GM23338 (cell line): ENCODE measurements around the gene MAPK6. TPM values are rescaled to one million over a fixed set of nuclear protein-coding genes. Genes with fewer than 3 reads are reported as not detected.

Source experiments
- ATAC-seq: fragments of 200-7000 bp; cut with Tn5 transposase; 3 replicates; pipeline ENCODE4 v1.9.1; 2020
- DNase-seq: peaks from one replicate; pipeline ENCODE4 v3.0.0-alpha.2; 2015; ENCODE audit warnings: low spot score
- H2AFZ ChIP-seq: fragments of 200-600 bp; sonication (generic); 2 replicates; pipeline ENCODE4 v1.8.0; 2016; ENCODE audit warnings: antibody characterized with exemption, mild to moderate bottlenecking, moderate library complexity
- H3F3A ChIP-seq: fragments of 200-600 bp; sonication (generic); replicated peaks from 2 replicates; pipeline ENCODE4 v1.8.0; 2017; ENCODE audit warnings: antibody characterized with exemption, mixed run types, low read depth
- H3K27ac ChIP-seq: fragments of 200-600 bp; sonication (generic); 2 replicates; pipeline ENCODE4 v1.6.1; 2016; ENCODE audit warnings: low read depth
- H3K27me3 ChIP-seq: fragments of 200-600 bp; sonication (generic); 2 replicates; pipeline ENCODE4 v1.8.0; 2016; ENCODE audit warnings: mild to moderate bottlenecking, mixed run types, moderate library complexity; ENCODE audit not compliant: insufficient read depth
- H3K36me3 ChIP-seq: fragments of 200-600 bp; sonication (generic); 2 replicates; pipeline ENCODE4 v1.8.0; 2016; ENCODE audit warnings: mild to moderate bottlenecking; ENCODE audit not compliant: insufficient read depth
- H3K4me1 ChIP-seq: fragments of 200-600 bp; sonication (generic); 2 replicates; pipeline ENCODE4 v1.8.0; 2016; ENCODE audit warnings: mild to moderate bottlenecking, moderate library complexity; ENCODE audit not compliant: insufficient read depth
- H3K4me2 ChIP-seq: fragments of 200-600 bp; sonication (generic); 2 replicates; pipeline ENCODE4 v1.7.1; 2017; ENCODE audit warnings: mixed run types
- H3K4me3 ChIP-seq: fragments of 200-600 bp; sonication (generic); 2 replicates; pipeline ENCODE4 v1.6.1; 2016; ENCODE audit warnings: mixed run types
- H3K79me2 ChIP-seq: fragments of 200-600 bp; sonication (generic); replicated peaks from 2 replicates; pipeline ENCODE4 v1.8.0; 2017; ENCODE audit warnings: mild to moderate bottlenecking; ENCODE audit not compliant: insufficient read depth
- H3K9me2 ChIP-seq: fragments of 200-600 bp; sonication (generic); 2 replicates; pipeline ENCODE4 v1.8.0; 2017; ENCODE audit not compliant: insufficient read depth
- H4K20me1 ChIP-seq: fragments of 200-600 bp; sonication (generic); replicated peaks from 2 replicates; pipeline ENCODE4 v1.8.0; 2017; ENCODE audit warnings: mild to moderate bottlenecking; ENCODE audit not compliant: insufficient read depth
- H3K27ac Mint-ChIP-seq: 2 replicates; pipeline ENCODE4 v1.8.0; 2020; ENCODE audit warnings: inconsistent platforms, mild to moderate bottlenecking, moderate library complexity, mixed read lengths
- H3K27me3 Mint-ChIP-seq: 3 replicates; pipeline ENCODE4 v1.8.0; 2022; ENCODE audit warnings: low read depth, mild to moderate bottlenecking, moderate library complexity, mixed read lengths, inconsistent platforms; ENCODE audit not compliant: insufficient read depth, poor library complexity
- H3K36me3 Mint-ChIP-seq: 3 replicates; pipeline ENCODE4 v1.8.0; 2021; ENCODE audit warnings: low read depth, mild to moderate bottlenecking, inconsistent platforms, moderate library complexity, mixed read lengths
- H3K4me1 Mint-ChIP-seq: 3 replicates; pipeline ENCODE4 v1.8.0; 2020; ENCODE audit warnings: mild to moderate bottlenecking, inconsistent platforms, mixed read lengths
- H3K4me3 Mint-ChIP-seq: 3 replicates; pipeline ENCODE4 v1.8.0; 2021; ENCODE audit warnings: moderate library complexity, mild to moderate bottlenecking, inconsistent platforms, mixed read lengths
- H3K9me3 Mint-ChIP-seq: 3 replicates; pipeline ENCODE4 v1.8.0; 2020; ENCODE audit warnings: moderate library complexity, mild to moderate bottlenecking, inconsistent platforms, mixed read lengths
- CREB1 ChIP-seq: fragments of 250-450 bp; sonication (Bioruptor Pico); IDR thresholded peaks from 2 replicates; pipeline ENCODE4 v1.5.0; 2020; ENCODE audit warnings: low read depth, mild to moderate bottlenecking, moderate library complexity
- EZH2 ChIP-seq: fragments of 200-600 bp; sonication (generic); IDR thresholded peaks from one replicate; pipeline ENCODE4 v1.8.0; 2017; ENCODE audit warnings: antibody characterized with exemption, mild to moderate bottlenecking, low read depth; ENCODE audit not compliant: unreplicated experiment
- EZH2phosphoT487 ChIP-seq: fragments of 200-600 bp; sonication (generic); IDR thresholded peaks from one replicate; pipeline ENCODE4 v1.8.1; 2018; ENCODE audit warnings: antibody characterized with exemption; ENCODE audit not compliant: unreplicated experiment
- JUNB ChIP-seq: IDR thresholded peaks from one replicate; pipeline ENCODE4 v1.6.1; 2016; ENCODE audit warnings: antibody characterized with exemption; ENCODE audit not compliant: unreplicated experiment
- NANOG ChIP-seq: IDR thresholded peaks from 2 replicates; pipeline ENCODE4 v1.6.1; 2016; ENCODE audit warnings: antibody characterized with exemption, borderline replicate concordance
- POLR2AphosphoS5 ChIP-seq: IDR thresholded peaks from 2 replicates; pipeline ENCODE4 v1.6.1; 2016; ENCODE audit warnings: antibody characterized with exemption, low read depth
- STAT1 ChIP-seq: IDR thresholded peaks from one replicate; pipeline ENCODE4 v1.6.1; 2016; ENCODE audit warnings: antibody characterized with exemption; ENCODE audit not compliant: unreplicated experiment
- ZNF114 ChIP-seq: fragments of 250-450 bp; sonication (Bioruptor Pico); IDR thresholded peaks from 2 replicates; pipeline ENCODE4 v1.5.0; 2020; ENCODE audit warnings: mild to moderate bottlenecking, moderate library complexity
- ZNF331 ChIP-seq: fragments of 250-450 bp; sonication (Bioruptor Pico); IDR thresholded peaks from 2 replicates; pipeline ENCODE4 v1.5.0; 2020; ENCODE audit warnings: low read depth, mild to moderate bottlenecking, moderate library complexity
- polyA plus RNA-seq: library from polyadenylated mRNA; unstranded; fragments of >200 nt; fragmentation: Nextera tagmentation; extraction: Ambion mirVana; gene quantifications from 2 replicates; pipeline ENCODE4 v1.2.1, GENCODE V29; 2016
- total RNA-seq: library from RNA; depleted of rRNA; stranded (reverse); fragments of >200 nt; shearing (Covaris generic); gene quantifications from 2 replicates; pipeline ENCODE4 v1.2.3, GENCODE V29; 2014
- TF ChIP-seq, protein P1 (sequence below): fragments of 250-450 bp; sonication (Bioruptor Pico); IDR thresholded peaks from 2 replicates; pipeline ENCODE4 v1.5.0; 2020; ENCODE audit warnings: mild to moderate bottlenecking, moderate library complexity
- TF ChIP-seq, protein P2 (sequence below): IDR thresholded peaks from 2 replicates; pipeline ENCODE4 v1.6.1; 2016; ENCODE audit warnings: antibody characterized with exemption
- TF ChIP-seq, protein P3 (sequence below): IDR thresholded peaks from one replicate; pipeline ENCODE4 v1.6.1; 2018; ENCODE audit warnings: antibody characterized with exemption; ENCODE audit not compliant: unreplicated experiment
- TF ChIP-seq, protein P4 (sequence below), 2 experiments: fragments of 200-600 bp in 1 of 2; sonication (generic) in 1 of 2; conservative IDR thresholded peaks; 2 replicates each; pipeline versions ENCODE4 v1.5.1 to v1.6.1; 2016 to 2017; ENCODE audit warnings: antibody characterized with exemption in 2 of 2, low read depth in 2 of 2, mild to moderate bottlenecking in 2 of 2, moderate library complexity in 1 of 2

MAPK6 gene
- total and polyA plus RNA-seq, 2 experiments from 2014 or later, result 40.9 to 92.3 TPM

DNA sequence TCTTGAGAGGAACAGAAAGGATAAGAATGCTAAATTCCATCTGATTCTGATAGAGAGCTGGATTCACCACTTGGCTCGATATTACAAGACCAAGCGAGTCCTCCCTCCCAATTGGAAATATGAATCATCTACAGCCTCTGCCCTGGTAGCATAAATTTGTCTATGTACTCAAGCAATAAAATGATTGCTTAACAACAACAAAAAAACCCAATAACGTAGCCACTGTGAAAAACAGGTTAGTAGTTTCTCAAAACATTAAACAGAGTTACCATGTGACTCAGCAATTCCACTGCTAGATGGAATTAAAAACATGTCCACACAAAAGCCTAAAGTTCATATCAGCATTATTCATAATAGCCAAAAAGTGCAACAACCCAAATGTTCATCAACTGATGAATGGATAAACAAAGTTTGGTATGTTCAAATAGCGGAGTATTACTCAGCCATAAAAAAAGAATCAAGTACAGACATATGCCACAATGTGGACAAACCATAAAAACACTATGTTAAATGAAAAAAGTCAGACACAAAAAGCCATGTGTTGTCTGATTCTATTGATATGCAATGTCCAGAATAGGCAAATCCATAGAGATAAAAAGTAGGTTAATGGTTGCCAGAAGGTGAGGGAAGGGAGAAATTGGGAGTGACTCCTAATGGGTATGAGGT lies 76.7 kb downstream of the MAPK6 start:
- peaks cover 2% of the 10 kb centered on the region for H3K27me3 Mint-ChIP-seq
- ATAC-seq, result no peak
- Histone ChIP-seq H3K4me2 (no peak overlapping the region), H3K27me3 (no peaks in the 10 kb centered on the region), H3K4me1 (no peaks in the 10 kb centered on the region), H3K4me3 (no peak overlapping the region), H3K36me3 (no peaks in the 10 kb centered on the region), H3F3A (no peaks in the 10 kb centered on the region), H4K20me1 (no peaks in the 10 kb centered on the region), H3K9me2 (no peaks in the 10 kb centered on the region; the same call in 1 of the 2 replicates), H3K79me2 (no peaks in the 10 kb centered on the region), H2AFZ (no peak overlapping the region), H3K27ac (no peak overlapping the region)
- no peak overlapping the region for H3K27ac Mint-ChIP-seq
- no peaks in the 10 kb centered on the region for H3K9me3 Mint-ChIP-seq
- TF ChIP-seq ZNF114 (CRISPR knock-in tag) (no peak), EZH2phosphoT487 (no peak), EZH2 (no peak), NANOG (no peak), STAT1 (no peak), POLR2AphosphoS5 (no peak), CREB1 (CRISPR knock-in tag) (no peak), JUNB (no peak), ZNF331 (no peak)
- TF ChIP-seq, protein P1, sequence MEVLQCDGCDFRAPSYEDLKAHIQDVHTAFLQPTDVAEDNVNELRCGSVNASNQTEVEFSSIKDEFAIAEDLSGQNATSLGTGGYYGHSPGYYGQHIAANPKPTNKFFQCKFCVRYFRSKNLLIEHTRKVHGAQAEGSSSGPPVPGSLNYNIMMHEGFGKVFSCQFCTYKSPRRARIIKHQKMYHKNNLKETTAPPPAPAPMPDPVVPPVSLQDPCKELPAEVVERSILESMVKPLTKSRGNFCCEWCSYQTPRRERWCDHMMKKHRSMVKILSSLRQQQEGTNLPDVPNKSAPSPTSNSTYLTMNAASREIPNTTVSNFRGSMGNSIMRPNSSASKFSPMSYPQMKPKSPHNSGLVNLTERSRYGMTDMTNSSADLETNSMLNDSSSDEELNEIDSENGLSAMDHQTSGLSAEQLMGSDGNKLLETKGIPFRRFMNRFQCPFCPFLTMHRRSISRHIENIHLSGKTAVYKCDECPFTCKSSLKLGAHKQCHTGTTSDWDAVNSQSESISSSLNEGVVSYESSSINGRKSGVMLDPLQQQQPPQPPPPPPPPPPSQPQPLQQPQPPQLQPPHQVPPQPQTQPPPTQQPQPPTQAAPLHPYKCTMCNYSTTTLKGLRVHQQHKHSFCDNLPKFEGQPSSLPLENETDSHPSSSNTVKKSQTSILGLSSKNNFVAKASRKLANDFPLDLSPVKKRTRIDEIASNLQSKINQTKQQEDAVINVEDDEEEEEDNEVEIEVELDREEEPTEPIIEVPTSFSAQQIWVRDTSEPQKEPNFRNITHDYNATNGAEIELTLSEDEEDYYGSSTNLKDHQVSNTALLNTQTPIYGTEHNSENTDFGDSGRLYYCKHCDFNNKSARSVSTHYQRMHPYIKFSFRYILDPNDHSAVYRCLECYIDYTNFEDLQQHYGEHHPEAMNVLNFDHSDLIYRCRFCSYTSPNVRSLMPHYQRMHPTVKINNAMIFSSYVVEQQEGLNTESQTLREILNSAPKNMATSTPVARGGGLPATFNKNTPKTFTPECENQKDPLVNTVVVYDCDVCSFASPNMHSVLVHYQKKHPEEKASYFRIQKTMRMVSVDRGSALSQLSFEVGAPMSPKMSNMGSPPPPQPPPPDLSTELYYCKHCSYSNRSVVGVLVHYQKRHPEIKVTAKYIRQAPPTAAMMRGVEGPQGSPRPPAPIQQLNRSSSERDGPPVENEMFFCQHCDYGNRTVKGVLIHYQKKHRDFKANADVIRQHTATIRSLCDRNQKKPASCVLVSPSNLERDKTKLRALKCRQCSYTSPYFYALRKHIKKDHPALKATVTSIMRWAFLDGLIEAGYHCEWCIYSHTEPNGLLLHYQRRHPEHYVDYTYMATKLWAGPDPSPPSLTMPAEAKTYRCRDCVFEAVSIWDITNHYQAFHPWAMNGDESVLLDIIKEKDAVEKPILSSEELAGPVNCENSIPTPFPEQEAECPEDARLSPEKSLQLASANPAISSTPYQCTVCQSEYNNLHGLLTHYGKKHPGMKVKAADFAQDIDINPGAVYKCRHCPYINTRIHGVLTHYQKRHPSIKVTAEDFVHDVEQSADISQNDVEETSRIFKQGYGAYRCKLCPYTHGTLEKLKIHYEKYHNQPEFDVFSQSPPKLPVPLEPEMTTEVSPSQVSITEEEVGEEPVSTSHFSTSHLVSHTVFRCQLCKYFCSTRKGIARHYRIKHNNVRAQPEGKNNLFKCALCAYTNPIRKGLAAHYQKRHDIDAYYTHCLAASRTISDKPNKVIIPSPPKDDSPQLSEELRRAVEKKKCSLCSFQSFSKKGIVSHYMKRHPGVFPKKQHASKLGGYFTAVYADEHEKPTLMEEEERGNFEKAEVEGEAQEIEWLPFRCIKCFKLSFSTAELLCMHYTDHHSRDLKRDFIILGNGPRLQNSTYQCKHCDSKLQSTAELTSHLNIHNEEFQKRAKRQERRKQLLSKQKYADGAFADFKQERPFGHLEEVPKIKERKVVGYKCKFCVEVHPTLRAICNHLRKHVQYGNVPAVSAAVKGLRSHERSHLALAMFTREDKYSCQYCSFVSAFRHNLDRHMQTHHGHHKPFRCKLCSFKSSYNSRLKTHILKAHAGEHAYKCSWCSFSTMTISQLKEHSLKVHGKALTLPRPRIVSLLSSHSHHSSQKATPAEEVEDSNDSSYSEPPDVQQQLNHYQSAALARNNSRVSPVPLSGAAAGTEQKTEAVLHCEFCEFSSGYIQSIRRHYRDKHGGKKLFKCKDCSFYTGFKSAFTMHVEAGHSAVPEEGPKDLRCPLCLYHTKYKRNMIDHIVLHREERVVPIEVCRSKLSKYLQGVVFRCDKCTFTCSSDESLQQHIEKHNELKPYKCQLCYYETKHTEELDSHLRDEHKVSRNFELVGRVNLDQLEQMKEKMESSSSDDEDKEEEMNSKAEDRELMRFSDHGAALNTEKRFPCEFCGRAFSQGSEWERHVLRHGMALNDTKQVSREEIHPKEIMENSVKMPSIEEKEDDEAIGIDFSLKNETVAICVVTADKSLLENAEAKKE, result no peak
- TF ChIP-seq, protein P2, sequence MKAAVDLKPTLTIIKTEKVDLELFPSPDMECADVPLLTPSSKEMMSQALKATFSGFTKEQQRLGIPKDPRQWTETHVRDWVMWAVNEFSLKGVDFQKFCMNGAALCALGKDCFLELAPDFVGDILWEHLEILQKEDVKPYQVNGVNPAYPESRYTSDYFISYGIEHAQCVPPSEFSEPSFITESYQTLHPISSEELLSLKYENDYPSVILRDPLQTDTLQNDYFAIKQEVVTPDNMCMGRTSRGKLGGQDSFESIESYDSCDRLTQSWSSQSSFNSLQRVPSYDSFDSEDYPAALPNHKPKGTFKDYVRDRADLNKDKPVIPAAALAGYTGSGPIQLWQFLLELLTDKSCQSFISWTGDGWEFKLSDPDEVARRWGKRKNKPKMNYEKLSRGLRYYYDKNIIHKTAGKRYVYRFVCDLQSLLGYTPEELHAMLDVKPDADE, result no peak
- TF ChIP-seq, protein P3, sequence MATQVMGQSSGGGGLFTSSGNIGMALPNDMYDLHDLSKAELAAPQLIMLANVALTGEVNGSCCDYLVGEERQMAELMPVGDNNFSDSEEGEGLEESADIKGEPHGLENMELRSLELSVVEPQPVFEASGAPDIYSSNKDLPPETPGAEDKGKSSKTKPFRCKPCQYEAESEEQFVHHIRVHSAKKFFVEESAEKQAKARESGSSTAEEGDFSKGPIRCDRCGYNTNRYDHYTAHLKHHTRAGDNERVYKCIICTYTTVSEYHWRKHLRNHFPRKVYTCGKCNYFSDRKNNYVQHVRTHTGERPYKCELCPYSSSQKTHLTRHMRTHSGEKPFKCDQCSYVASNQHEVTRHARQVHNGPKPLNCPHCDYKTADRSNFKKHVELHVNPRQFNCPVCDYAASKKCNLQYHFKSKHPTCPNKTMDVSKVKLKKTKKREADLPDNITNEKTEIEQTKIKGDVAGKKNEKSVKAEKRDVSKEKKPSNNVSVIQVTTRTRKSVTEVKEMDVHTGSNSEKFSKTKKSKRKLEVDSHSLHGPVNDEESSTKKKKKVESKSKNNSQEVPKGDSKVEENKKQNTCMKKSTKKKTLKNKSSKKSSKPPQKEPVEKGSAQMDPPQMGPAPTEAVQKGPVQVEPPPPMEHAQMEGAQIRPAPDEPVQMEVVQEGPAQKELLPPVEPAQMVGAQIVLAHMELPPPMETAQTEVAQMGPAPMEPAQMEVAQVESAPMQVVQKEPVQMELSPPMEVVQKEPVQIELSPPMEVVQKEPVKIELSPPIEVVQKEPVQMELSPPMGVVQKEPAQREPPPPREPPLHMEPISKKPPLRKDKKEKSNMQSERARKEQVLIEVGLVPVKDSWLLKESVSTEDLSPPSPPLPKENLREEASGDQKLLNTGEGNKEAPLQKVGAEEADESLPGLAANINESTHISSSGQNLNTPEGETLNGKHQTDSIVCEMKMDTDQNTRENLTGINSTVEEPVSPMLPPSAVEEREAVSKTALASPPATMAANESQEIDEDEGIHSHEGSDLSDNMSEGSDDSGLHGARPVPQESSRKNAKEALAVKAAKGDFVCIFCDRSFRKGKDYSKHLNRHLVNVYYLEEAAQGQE, result no peak
- TF ChIP-seq, protein P4, sequence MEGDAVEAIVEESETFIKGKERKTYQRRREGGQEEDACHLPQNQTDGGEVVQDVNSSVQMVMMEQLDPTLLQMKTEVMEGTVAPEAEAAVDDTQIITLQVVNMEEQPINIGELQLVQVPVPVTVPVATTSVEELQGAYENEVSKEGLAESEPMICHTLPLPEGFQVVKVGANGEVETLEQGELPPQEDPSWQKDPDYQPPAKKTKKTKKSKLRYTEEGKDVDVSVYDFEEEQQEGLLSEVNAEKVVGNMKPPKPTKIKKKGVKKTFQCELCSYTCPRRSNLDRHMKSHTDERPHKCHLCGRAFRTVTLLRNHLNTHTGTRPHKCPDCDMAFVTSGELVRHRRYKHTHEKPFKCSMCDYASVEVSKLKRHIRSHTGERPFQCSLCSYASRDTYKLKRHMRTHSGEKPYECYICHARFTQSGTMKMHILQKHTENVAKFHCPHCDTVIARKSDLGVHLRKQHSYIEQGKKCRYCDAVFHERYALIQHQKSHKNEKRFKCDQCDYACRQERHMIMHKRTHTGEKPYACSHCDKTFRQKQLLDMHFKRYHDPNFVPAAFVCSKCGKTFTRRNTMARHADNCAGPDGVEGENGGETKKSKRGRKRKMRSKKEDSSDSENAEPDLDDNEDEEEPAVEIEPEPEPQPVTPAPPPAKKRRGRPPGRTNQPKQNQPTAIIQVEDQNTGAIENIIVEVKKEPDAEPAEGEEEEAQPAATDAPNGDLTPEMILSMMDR (conservative IDR thresholded peaks at IDR 0.05; ENCODE audit: low read depth in 2 of 2), result no peak
- H3K36me3 Mint-ChIP-seq, result no peaks in the 10 kb centered on the region
- H3K4me3 Mint-ChIP-seq, result no peak overlapping the region
- H3K4me1 Mint-ChIP-seq, result no peaks in the 10 kb centered on the region
- no peak for DNase-seq
